Measurements from ENCODE around the gene SEMA7A. TPM values are rescaled to one million over a fixed set of nuclear protein-coding genes. Genes with fewer than 3 reads are reported as not detected.

The SEMA7A gene
- total RNA-seq, 1 experiment from 2014 or later, result 74.9 TPM

Small RNA genes within 50 kb of the gene (microRNA-seq; reads per million reads assigned to microRNA genes)
- 0.75 reads per million for gene MIR6881 (ENCODE audit: unreplicated experiment)

Other genes with a start within 250 kb of the SEMA7A start
- gene STRA6, start 231.2 kb downstream of the SEMA7A start, total RNA-seq (2014; rRNA removed), result 0.29 and 5.8 TPM in 2 replicates
- 0.77 TPM in 1 of 2 replicates, not detected in the other for gene CCDC33, start 197.6 kb downstream of the SEMA7A start, total RNA-seq (2014; rRNA removed)
- 0.18 TPM in 1 of 2 replicates, not detected in the other for gene CYP11A1, start 66.3 kb downstream of the SEMA7A start, total RNA-seq (2014; rRNA removed)
- 46.1 and 57.1 TPM in 2 replicates for gene UBL7, start 27.2 kb upstream of the SEMA7A start, total RNA-seq (2014; rRNA removed)
- gene ARID3B, start 107.3 kb upstream of the SEMA7A start, total RNA-seq (2014; rRNA removed), result 17.4 and 19.0 TPM in 2 replicates
- 56.2 and 64.1 TPM in 2 replicates for gene CLK3, start 181.9 kb upstream of the SEMA7A start, total RNA-seq (2014; rRNA removed)